HG03066 (cell line): ENCODE data around the gene GDI1.
"Not testable (repeated sequence)": the region's sequence is repeated elsewhere in the genome, so short reads cannot be mapped to it uniquely, and the experiment has no call there.

Experiments
- ATAC-seq: cut with Tn5 transposase; IDR thresholded peaks from one replicate; pipeline ENCODE4 v1.9.1; 2021; ENCODE audit warnings: low read depth; ENCODE audit not compliant: unreplicated experiment

The GDI1 gene

GRCh38 chrX:154436983-154437752, at the start of gene GDI1:
Gene GDI1 (plus strand): TSS chrX:154437154. CDS start chrX:154437255, 101 bp downstream.
- no peak for ATAC-seq

GRCh38 chrX:154388094-154388493, 48.9 kb upstream of the GDI1 start:
- not testable (repeated sequence) for ATAC-seq

GRCh38 chrX:154388649-154389048, 48.3 kb upstream of the GDI1 start:
- ATAC-seq: not testable (repeated sequence)

GRCh38 chrX:154389812-154390747, 46.9 kb upstream of the GDI1 start:
- ATAC-seq: peak; percentile 64

GRCh38 chrX:154396363-154396762, 40.6 kb upstream of the GDI1 start:
- ATAC-seq: not testable (repeated sequence)

GRCh38 chrX:154396973-154397887, 39.7 kb upstream of the GDI1 start:
- peak; percentile 51 for ATAC-seq

GRCh38 chrX:154397888-154398667, 38.9 kb upstream of the GDI1 start, which contains the start of gene RPL10:
Gene RPL10 (plus strand): TSS chrX:154398377. CDS start chrX:154398520, 143 bp downstream.
- peak; percentile 76 for ATAC-seq

- no peak for ATAC-seq
These were observed 38.1 kb upstream of the GDI1 start for GRCh38 chrX:154398668-154399526.

GRCh38 chrX:154399527-154400368, 37.2 kb upstream of the GDI1 start:
- no peak for ATAC-seq

GRCh38 chrX:154400369-154400817, 36.6 kb upstream of the GDI1 start:
- not testable (repeated sequence) for ATAC-seq

GRCh38 chrX:154401045-154401799, 35.7 kb upstream of the GDI1 start:
- no peak for ATAC-seq

GRCh38 chrX:154401918-154402621, 34.9 kb upstream of the GDI1 start:
- ATAC-seq: no peak

- no peak for ATAC-seq
These were observed 34.3 kb upstream of the GDI1 start for GRCh38 chrX:154402622-154403127.

GRCh38 chrX:154403192-154403591, 33.8 kb upstream of the GDI1 start:
- no peak for ATAC-seq

- ATAC-seq: no peak
These were observed 33.1 kb upstream of the GDI1 start for GRCh38 chrX:154403858-154404257.

- ATAC-seq: no peak
These were observed 32.2 kb upstream of the GDI1 start for GRCh38 chrX:154404625-154405192.
